Measurements from ENCODE around the gene CFAP65. TPM values are rescaled to one million over a fixed set of nuclear protein-coding genes. Genes with fewer than 3 reads are reported as not detected.
A peak's percentile ranks its signal among the peaks of the same experiment; 100 is the strongest.

The CFAP65 gene, protein sequence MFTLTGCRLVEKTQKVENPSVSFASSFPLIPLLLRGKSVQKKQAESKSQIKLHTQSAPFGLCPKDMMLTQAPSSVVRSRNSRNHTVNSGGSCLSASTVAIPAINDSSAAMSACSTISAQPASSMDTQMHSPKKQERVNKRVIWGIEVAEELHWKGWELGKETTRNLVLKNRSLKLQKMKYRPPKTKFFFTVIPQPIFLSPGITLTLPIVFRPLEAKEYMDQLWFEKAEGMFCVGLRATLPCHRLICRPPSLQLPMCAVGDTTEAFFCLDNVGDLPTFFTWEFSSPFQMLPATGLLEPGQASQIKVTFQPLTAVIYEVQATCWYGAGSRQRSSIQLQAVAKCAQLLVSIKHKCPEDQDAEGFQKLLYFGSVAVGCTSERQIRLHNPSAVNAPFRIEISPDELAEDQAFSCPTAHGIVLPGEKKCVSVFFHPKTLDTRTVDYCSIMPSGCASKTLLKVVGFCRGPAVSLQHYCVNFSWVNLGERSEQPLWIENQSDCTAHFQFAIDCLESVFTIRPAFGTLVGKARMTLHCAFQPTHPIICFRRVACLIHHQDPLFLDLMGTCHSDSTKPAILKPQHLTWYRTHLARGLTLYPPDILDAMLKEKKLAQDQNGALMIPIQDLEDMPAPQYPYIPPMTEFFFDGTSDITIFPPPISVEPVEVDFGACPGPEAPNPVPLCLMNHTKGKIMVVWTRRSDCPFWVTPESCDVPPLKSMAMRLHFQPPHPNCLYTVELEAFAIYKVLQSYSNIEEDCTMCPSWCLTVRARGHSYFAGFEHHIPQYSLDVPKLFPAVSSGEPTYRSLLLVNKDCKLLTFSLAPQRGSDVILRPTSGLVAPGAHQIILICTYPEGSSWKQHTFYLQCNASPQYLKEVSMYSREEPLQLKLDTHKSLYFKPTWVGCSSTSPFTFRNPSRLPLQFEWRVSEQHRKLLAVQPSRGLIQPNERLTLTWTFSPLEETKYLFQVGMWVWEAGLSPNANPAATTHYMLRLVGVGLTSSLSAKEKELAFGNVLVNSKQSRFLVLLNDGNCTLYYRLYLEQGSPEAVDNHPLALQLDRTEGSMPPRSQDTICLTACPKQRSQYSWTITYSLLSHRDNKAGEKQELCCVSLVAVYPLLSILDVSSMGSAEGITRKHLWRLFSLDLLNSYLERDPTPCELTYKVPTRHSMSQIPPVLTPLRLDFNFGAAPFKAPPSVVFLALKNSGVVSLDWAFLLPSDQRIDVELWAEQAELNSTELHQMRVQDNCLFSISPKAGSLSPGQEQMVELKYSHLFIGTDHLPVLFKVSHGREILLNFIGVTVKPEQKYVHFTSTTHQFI (N-terminal part only)
- polyA plus RNA-seq (2013): 0.06 and 0.07 TPM in 2 replicates

DNA sequence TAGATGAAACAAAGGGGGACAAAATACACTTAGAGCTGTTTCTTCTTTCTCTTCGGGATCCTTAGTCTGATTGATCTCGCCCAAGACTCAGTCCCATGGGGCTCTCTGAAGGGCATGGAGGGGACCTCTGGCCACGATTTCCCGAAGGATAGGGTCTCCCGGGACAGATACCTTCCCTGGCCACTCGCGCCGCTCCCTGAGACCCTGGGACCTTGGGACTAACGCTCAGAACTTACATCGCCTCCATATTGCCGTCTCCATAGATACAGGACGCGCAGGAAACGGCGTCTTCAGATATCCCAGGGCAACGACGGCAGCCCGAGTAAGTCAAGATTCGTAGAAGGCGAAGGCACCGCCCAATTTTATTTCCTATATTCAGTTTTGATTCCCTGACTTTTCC lies at the start of gene CFAP65:
Gene CFAP65 (minus strand): TSS at position 265 of the 400 bp plus-strand sequence. CDS start 2,468 bp downstream, outside the sequence.
- Histone ChIP-seq H3K27ac (ENCODE audit: low read depth, low read length) (no peak within 1 kb of the TSS), H2BK120ac (ENCODE audit: insufficient read depth, low read length, poor library complexity) (no peak within 1 kb of the TSS), H2AK5ac (ENCODE audit: low read length) (no peak within 1 kb of the TSS), H3K4me3 (ENCODE audit: low read depth, low read length) (no peak within 1 kb of the TSS), H3K4ac (ENCODE audit: low read depth, low read length) (no peak within 1 kb of the TSS), H4K8ac (ENCODE audit: low read depth, low read length) (no peak within 1 kb of the TSS), H3K27me3 (ENCODE audit: insufficient read depth, low read length) (peaks cover 9% of the 10 kb centered on the region), H3K9ac (ENCODE audit: low read length) (no peak within 1 kb of the TSS), H3K14ac (ENCODE audit: low read length) (no peak within 1 kb of the TSS), H2BK5ac (ENCODE audit: low read depth, low read length, poor library complexity) (no peak within 1 kb of the TSS), H3K79me2 (ENCODE audit: control insufficient read depth, insufficient read depth, low read length, poor library complexity) (no peaks in the 10 kb centered on the region), H4K12ac (ENCODE audit: low read depth, low read length) (no peak within 1 kb of the TSS), H3K79me1 (ENCODE audit: low read length) (no peaks in the 10 kb centered on the region), H3K4me2 (ENCODE audit: low read length) (peak within 1 kb of the TSS; percentile 57), H4K91ac (ENCODE audit: low read depth, low read length) (no peak within 1 kb of the TSS), H3K36me3 (ENCODE audit: control insufficient read depth in 1 of 2, insufficient read depth in 2 of 2, low read length in 2 of 2) (no peaks in the 10 kb centered on the region), H2AFZ (ENCODE audit: insufficient read depth, low read length, poor library complexity) (peak within 1 kb of the TSS; percentile 61), H3K4me1 (ENCODE audit: control insufficient read depth in 1 of 2, insufficient read depth in 2 of 2, low read length in 2 of 2) (peaks cover 0 to 2% of the 10 kb centered on the region in 2 experiments), H3K9me3 (ENCODE audit: insufficient read depth, low read depth, low read length) (no peaks in the 10 kb centered on the region), H3K23ac (ENCODE audit: low read length) (no peak within 1 kb of the TSS), H3K18ac (ENCODE audit: low read length) (no peak within 1 kb of the TSS), H2BK12ac (ENCODE audit: low read length) (no peak within 1 kb of the TSS)
- DNase-seq: no peak
- no CpG with 5 or more reads among the region's 21 CpGs for WGBS (ENCODE audit: extremely low coverage, insufficient coverage, insufficient read length)

DNA sequence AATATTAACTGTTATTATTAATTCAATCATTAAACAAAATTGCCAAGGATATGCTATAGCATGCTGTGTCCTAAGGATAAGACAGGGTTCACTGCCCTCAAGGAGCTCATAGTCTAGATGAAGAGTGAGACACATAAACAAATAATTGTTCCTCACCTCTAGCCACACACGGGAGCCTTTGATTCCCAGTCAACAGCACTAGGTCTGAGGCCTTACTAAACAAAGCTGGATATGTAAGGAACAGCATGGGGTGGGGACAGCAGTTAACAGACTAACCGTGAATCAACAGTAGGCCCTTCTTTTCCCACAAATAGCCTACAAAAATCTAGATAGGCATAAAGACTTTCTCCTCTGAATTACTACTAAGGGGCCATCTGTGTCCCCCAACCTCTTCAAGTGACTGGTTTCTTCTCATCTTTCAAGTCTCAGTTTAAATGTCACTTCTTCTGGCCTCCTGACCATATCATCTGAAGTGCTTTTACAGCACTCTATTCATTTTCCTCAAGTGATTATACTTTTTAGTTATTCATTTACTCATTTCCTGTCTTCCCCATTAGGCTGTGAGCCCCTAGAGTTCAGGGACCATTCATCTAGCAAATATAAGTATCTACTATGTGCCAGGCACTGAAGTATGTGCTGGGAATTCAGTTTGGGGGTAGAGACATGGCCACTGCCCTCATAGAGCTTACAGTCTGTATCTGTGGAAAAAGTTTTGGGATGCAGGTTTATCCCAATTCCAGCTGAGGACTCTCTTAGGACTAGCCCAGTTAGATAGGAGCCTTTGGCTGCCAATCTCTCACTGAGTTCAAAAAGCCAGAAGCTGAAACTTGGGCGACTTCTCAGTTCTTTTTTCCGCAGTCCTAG lies 49.4 kb upstream of the CFAP65 start:
- no peak overlapping the region for H3K27ac ChIP-seq (ENCODE audit: low read depth, low read length)
- no peak overlapping the region for H2AK5ac ChIP-seq (ENCODE audit: low read length)
- H3K9me3 ChIP-seq (ENCODE audit: insufficient read depth, low read depth, low read length): peaks cover 2% of the 10 kb centered on the region
- H4K8ac ChIP-seq (ENCODE audit: low read depth, low read length): no peak overlapping the region
- H3K4ac ChIP-seq (ENCODE audit: low read depth, low read length): no peak overlapping the region
- H4K12ac ChIP-seq (ENCODE audit: low read depth, low read length): no peak overlapping the region
- no peak overlapping the region for H2BK120ac ChIP-seq (ENCODE audit: insufficient read depth, low read length, poor library complexity)
- no peaks in the 10 kb centered on the region for H3K36me3 ChIP-seq (ENCODE audit: control insufficient read depth in 1 of 2, insufficient read depth in 2 of 2, low read length in 2 of 2)
- no peaks in the 10 kb centered on the region for H3K79me1 ChIP-seq (ENCODE audit: low read length)
- no peak overlapping the region for H2AFZ ChIP-seq (ENCODE audit: insufficient read depth, low read length, poor library complexity)
- no peak overlapping the region for H2BK5ac ChIP-seq (ENCODE audit: low read depth, low read length, poor library complexity)
- H3K18ac ChIP-seq (ENCODE audit: low read length): no peak overlapping the region
- H3K79me2 ChIP-seq (ENCODE audit: control insufficient read depth, insufficient read depth, low read length, poor library complexity): no peaks in the 10 kb centered on the region
- no peak for DNase-seq
- no peak overlapping the region for H3K9ac ChIP-seq (ENCODE audit: low read length)
- H3K14ac ChIP-seq (ENCODE audit: low read length): no peak overlapping the region
- H3K4me1 ChIP-seq (ENCODE audit: control insufficient read depth in 1 of 2, insufficient read depth in 2 of 2, low read length in 2 of 2): no peaks in the 10 kb centered on the region
- H3K27me3 ChIP-seq (ENCODE audit: insufficient read depth, low read length): no peaks in the 10 kb centered on the region
- H3K4me2 ChIP-seq (ENCODE audit: low read length): no peak overlapping the region
- no peak overlapping the region for H3K4me3 ChIP-seq (ENCODE audit: low read depth, low read length)
- no peak overlapping the region for H3K23ac ChIP-seq (ENCODE audit: low read length)
- H4K91ac ChIP-seq (ENCODE audit: low read depth, low read length): no peak overlapping the region
- no CpG with 5 or more reads among the region's 4 CpGs for WGBS (ENCODE audit: extremely low coverage, insufficient coverage, insufficient read length)
- H2BK12ac ChIP-seq (ENCODE audit: low read length): no peak overlapping the region

DNA sequence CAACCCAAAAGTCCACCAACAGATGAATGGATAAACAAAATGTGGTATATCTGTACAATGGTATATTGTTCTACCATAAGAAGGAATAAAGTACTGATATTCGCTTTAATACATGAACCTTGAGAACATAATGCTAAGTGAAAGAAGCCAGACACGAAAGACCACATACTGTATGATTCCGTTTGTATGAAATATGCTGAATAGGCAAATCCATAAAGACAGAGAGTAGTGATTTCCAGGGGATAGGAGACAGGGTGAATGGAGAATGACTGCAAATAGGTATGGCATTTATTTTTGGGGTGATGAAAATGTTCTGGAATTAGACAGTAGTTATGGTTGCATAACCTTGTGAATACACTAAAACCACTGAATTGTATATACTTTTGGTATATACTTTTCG lies 48.0 kb upstream of the CFAP65 start:
- H3K4me3 ChIP-seq (ENCODE audit: low read depth, low read length): no peak overlapping the region
- H2BK5ac ChIP-seq (ENCODE audit: low read depth, low read length, poor library complexity): no peak overlapping the region
- no peak overlapping the region for H3K27ac ChIP-seq (ENCODE audit: low read depth, low read length)
- no peak overlapping the region for H3K9ac ChIP-seq (ENCODE audit: low read length)
- no peak overlapping the region for H2BK120ac ChIP-seq (ENCODE audit: insufficient read depth, low read length, poor library complexity)
- no peak overlapping the region for H4K91ac ChIP-seq (ENCODE audit: low read depth, low read length)
- H4K8ac ChIP-seq (ENCODE audit: low read depth, low read length): no peak overlapping the region
- no peak overlapping the region for H2BK12ac ChIP-seq (ENCODE audit: low read length)
- H3K4me1 ChIP-seq (ENCODE audit: control insufficient read depth in 1 of 2, insufficient read depth in 2 of 2, low read length in 2 of 2): no peaks in the 10 kb centered on the region
- H4K12ac ChIP-seq (ENCODE audit: low read depth, low read length): no peak overlapping the region
- H2AK5ac ChIP-seq (ENCODE audit: low read length): no peak overlapping the region
- H3K4me2 ChIP-seq (ENCODE audit: low read length): no peak overlapping the region
- H3K18ac ChIP-seq (ENCODE audit: low read length): no peak overlapping the region
- H3K23ac ChIP-seq (ENCODE audit: low read length): no peak overlapping the region
- no peak overlapping the region for H3K4ac ChIP-seq (ENCODE audit: low read depth, low read length)
- WGBS (ENCODE audit: extremely low coverage, insufficient coverage, insufficient read length): no CpG with 5 or more reads among the region's 4 CpGs
- H3K79me1 ChIP-seq (ENCODE audit: low read length): no peaks in the 10 kb centered on the region
- no peaks in the 10 kb centered on the region for H3K27me3 ChIP-seq (ENCODE audit: insufficient read depth, low read length)
- no peak overlapping the region for H2AFZ ChIP-seq (ENCODE audit: insufficient read depth, low read length, poor library complexity)
- peaks cover 2% of the 10 kb centered on the region for H3K9me3 ChIP-seq (ENCODE audit: insufficient read depth, low read depth, low read length)
- no peak overlapping the region for H3K14ac ChIP-seq (ENCODE audit: low read length)
- no peaks in the 10 kb centered on the region for H3K79me2 ChIP-seq (ENCODE audit: control insufficient read depth, insufficient read depth, low read length, poor library complexity)
- H3K36me3 ChIP-seq (ENCODE audit: control insufficient read depth in 1 of 2, insufficient read depth in 2 of 2, low read length in 2 of 2): no peaks in the 10 kb centered on the region
- DNase-seq: no peak

Measured in trophoblast cell (in vitro differentiated cells and primary cell).